SK-N-DZ (cell line): ENCODE results near the gene MT1A.
"Not testable (repeated sequence)": the region's sequence is repeated elsewhere in the genome, so short reads cannot be mapped to it uniquely, and the experiment has no call there.

ENCODE experiments used
- DNase-seq: peaks from one replicate; pipeline ENCODE4 v3.0.0-alpha.2; 2015; ENCODE audit warnings: low spot score

MT1A gene

DNA sequence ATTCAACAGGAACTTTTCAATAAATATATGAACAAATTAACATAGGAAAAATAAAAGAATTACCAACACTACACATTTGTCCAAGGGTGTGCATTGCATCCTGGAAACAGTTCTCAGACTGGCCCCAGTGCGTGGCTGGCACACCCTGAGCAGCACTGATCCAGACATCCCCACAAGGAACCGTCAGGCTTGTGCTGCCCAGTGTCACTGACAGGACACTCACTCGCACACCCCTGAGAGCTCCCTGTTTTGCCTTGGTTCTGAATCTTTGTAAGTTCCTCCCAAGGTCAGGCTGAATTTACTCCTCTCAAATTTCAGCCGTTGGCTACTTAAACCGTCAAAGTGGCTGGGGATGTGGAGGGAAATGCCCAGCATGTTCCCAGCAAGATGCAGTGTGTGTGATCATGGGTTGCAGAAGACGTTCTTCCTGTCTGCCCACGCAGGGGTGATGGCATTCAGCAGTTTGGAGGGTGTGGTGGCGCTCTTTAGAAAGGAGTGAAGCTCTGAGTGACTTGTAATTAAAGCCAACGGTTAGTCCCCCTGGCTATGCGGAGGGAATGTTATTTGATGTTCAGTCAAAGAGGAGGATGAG lies 28.4 kb upstream of the MT1A start:
- DNase-seq: no peak

DNA sequence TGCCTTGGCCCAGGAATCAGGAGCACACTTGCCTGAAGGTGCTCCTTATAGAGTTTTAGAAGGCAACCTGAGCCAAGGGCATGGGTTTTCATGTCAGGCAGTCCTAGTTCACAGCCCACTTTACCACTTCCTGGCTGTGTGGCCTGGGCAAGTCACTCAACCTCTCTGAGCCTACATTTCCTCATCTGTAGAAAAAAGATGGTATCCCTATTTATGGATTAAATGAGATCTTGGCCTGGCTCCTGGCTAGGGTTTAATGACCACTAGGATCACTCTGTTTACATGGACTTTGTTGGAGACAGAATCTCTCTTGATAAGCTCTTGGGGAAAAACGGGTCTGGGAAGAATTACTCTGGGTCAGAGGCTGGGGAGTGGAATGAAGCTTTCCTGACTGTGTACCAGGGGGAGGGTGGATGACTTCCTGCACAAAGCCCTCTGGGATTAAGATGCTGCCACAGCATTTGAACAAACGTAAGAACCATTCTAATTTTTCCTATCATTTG lies 27.8 kb upstream of the MT1A start:
- DNase-seq: no peak

DNA sequence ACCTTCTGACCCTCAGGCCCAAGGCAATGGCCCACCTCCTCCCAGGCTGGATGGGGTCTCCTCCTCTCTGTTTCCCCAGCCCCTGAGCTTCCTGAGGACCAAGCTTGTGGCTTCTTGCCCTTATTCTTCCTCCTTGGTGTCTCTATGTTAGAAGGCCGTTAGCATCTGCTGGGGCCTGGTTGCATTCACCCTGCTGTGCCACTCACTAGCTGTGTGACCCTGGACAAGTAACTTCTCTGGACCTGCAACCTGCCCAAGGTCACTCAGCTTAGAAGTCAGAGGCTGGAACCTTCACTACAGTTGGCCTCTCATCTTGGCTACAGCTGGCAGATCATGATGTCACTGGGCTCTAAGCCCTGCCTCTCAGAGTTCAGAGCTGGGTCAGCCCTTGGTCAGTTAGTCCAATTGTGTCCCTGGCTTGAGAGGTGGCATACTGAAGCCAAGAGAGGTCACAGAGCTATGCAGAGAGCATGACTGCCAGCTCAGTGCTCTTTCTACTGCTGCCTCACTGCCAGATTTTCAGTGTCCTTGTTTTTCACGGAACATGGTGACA lies 27.1 kb upstream of the MT1A start:
- DNase-seq: no peak

DNA sequence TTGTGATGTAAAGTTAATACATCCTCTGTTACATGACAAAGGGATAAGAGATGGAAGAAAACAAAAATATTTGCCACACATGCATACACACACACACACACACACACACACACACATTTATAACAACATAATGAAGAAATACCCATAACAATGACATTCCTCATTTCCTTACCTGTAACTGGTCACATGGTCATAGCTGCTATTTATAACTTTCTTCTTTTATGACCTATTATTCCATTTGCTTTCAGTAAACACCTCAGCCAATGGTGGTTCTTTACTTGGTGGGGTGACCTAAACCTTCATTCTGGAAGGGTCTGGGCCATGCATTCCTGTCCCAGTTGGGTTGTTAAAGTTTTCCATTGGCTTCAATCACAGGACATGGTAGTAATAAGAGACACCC lies 24.8 kb upstream of the MT1A start:
- no peak for DNase-seq

DNA sequence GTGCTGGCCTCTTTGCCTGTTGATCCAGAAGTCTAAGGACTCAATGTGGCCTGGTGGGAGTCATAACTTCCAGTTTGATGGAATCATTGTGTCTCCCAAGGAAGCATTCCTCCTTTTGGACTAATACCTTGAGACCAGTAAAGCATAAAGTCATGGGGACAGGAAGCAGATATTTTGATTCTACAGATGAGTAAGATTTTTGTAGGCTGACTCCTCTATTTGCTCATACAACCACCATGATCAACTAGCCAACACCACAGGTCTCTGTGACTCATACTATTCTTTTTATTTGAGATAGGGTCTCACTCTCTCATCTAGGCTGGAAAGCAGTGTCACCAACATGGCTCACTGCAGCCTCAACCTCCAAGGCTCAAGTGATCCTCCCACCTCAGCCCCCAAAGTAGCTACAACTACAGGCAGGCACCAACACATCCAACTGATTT lies 23.9 kb upstream of the MT1A start:
- no peak for DNase-seq

DNA sequence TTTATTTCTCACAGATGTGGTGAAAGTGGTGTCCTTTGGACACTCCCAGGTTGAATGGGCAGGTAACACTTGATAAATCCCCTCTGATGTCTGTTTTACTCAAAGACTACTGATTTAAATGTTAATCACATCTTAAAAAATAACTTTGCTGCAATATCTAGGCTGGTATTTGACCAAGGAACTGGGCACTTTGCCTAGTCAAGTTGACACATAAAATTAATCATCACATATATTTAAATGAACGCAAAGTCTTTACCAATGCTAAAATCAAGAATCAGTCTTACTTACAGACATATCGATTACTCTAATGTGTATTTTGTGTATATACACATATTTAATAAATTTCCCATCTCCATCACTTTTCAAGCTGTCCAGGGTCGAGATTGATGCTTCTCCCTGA lies 23.1 kb upstream of the MT1A start:
- no peak for DNase-seq

DNA sequence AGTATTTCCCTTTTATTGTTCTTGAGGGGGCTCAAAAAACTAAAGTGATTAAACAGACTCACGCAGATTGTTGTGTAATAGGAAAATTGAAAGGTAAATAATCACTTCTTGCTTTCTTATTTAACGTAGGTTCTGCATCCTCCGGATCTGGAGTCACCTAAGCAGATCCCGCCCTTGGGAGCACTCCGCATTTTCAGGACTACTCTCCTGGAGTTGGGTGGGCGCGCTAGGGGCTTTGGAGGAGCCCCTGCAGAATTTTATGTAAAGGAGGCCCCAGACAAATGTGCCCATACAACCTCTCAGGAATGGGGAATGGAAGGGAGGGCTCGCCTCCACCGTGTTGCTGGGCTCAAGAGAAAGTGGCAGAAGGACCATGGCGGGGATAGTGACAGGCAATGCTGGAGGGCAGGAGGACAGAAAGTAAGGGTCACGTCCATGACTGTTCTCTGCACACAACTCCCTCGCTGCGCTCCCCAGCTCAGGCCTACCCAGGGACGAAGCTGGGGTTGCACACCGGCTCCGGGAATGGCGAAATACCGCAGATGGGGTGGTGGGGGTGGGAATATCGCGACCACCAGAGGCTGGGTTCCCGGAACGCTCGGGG lies 21.8 kb upstream of the MT1A start:
- DNase-seq: no peak

DNA sequence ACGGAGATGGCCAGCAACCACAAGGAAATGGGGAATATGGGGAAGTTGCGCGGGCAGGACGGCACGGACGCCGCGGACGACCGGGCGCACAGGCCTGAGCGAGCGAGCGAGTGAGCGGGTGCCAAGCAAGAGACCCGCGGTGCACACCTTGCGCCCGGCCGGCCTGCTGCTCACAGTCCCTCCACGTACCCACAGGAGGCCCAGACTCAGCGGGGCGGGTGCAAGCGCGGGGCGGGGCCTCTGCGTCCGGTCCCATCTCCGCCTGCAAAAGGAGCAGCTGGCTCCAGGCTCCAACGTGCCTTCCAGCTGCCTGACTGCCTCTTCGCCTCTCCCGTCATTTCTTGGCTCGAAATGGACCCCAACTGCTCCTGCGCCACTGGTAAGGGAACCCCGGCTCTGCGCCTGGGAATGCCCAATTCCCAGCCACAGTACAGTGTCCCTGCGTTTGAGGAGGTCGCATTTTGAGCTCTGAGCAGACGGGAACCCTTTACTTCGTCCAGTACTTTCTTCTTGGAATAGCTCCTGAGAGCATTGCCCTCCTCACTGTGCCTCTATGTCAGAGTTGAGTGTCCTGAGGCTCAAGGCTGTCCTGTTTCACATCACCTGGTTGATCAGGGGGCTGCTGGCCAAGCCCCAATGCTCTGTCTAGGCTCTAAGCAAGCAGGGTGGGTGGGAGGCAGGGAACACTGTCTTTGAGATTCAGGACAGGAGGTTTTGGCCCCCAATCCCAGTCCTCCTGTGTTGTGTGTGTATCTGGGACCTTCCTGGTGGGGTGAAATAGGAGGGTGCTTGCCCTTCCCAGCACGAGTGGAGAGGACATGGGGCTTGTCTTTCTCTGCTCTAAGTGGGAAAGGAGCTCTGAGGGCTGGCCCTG lies 21.0 kb upstream of the MT1A start:
- DNase-seq: no peak

DNA sequence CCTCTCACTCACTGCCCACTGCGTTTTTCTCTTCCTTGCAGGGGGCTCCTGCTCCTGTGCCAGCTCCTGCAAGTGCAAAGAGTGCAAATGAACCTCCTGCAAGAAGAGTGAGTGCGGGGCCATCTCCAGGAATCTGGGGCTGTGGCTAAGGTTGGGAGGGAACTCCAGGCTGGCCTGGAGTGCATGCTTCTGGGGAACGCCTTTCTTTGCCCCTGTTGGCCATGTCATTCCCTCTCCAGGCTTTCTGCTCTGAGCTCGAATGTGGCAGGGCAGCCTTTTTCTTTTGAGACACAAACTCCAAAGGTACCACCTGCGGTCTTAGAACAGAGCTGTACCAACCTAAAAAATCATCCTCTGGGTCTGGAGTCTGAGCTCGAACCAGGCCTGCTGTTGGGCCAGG lies 20.3 kb upstream of the MT1A start:
- no peak for DNase-seq

DNA sequence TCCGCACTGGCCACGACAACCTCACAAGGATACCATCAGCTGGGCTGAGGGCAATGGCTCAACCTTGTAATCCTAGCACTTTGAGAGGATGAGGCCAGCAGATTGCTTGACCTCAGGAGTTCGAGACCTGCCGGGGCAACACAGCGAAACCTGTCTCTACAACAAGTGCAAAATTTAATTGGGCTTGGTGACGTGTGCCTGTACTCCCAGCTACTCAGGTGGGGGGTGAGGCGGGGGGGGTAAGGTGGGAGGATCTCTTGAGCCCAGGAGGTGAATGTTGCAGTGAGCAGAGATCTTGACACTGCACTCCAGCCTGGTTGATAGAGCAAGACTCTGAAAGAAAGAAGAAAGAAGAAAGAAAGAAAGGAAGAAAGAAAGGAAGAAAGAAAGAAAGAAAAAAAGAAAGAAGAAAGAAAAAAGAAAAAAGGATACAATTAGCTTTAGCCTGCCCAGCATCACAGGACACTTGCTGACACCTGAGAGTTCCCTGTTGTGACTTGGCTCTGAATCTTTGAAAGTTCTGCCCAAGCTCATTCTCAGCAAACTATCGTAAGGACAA lies 18.0 kb upstream of the MT1A start:
- no peak for DNase-seq

DNA sequence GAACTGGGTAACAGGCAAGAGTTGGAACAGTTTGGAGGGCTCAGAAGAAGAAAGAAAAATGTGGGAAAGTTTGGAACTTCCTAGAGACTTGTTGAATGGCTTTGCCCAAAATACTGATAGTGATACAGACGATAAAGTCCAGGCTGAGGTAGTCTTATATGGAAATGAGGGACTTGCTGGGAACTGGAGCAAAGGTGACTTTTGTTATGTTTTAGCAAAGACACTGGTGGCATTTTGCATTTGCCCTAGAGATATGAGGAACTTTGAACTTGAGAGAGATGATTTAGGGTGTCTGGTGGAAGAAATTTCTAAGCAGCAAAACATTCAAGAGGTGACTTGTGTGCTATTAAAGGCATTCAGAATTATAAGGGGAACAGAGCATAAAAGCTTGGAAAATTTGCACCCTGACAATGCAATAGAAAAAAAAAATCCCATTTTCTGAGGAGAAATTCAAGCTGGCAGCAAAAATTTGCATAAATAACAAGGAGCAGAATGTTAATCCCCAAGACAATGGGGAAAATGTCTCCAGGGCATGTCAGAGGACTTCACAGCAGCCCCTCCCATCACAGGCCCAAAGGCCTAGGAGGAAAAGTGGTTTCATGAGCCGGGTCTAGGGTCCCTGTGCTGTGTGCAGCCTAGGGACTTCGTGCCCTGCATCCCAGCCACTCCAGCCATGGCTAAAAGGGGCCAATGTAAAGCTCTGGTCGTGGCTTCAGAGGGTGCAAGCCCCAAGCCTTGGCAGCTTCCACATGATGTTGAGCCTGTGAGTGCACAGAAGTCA lies 16.6 kb upstream of the MT1A start:
- DNase-seq: not testable (repeated sequence)

DNA sequence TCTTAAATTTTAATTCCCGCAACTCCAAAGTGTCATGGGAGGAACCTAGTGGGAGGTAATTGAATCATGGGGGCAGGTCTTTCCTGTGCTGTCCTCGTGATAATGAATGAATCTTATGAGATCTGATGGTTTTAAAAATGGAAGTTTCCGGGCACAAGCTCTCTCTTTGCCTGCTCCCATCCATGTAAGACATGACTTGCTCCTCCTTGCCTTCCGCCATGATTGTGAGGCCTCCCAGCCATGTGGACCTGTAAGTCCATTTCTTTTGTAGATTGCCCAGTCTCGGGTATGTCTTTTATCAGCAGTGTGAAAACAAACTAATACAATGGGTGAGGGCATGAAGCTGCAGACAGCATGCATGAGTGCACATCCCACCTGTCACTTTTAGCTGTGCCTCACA lies 15.3 kb upstream of the MT1A start:
- DNase-seq: not testable (repeated sequence)

DNA sequence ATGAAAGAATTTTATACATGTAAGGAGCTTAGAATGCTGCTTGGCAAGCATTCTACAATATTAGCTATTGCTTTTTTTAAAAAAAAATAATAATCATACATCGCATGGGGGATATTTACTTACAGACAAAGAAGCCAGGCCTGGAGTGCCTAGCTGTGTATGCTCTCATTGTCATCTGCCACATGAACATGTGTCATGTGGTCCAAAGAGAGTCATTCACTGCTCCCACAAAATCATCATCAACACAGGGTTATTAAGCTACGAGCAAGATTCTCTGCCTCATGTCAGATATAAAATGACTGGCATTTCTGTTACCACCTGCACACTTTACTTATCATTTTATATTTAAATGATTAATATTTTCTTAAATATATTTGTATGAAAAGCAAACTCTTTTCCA lies 14.8 kb upstream of the MT1A start:
- no peak for DNase-seq

DNA sequence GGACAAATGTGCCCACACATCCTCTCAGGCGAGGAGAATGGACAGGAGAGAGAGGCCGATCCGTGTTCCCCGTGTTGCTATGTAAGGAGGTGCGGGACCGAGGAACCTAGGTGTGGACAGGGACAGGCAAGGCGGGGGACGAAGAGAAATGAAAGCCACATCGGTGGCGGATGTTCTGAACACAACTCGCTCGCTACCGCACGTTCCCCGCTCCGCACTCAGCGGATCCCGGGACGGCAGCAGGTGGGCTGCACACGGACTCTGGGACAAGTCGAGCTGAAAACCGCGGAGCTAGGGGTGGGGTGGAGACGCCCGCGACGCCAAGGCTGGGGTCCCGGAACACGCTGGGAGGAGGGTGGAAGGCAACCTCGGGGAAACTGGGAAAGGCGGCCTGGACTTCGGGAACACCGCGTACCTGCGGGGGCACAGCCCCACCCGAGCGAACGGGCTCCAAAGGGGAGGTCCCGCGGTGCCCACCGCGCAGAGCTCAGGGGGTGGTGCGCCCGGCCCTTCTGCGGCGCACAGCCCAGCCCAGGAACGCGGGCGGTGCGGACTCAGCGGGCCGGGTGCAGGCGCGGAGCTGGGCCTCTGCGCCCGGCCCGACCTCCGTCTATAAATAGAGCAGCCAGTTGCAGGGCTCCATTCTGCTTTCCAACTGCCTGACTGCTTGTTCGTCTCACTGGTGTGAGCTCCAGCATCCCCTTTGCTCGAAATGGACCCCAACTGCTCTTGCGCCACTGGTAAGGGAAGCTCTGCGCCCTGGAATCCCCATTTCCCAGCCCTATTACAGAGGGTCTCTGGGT lies 13.1 kb upstream of the MT1A start, which contains the start of gene MT1E:
MT1E (plus strand) TSS at position 642 of the 803 bp plus-strand sequence; CDS start at position 713, 71 bp downstream.
- DNase-seq: no peak

DNA sequence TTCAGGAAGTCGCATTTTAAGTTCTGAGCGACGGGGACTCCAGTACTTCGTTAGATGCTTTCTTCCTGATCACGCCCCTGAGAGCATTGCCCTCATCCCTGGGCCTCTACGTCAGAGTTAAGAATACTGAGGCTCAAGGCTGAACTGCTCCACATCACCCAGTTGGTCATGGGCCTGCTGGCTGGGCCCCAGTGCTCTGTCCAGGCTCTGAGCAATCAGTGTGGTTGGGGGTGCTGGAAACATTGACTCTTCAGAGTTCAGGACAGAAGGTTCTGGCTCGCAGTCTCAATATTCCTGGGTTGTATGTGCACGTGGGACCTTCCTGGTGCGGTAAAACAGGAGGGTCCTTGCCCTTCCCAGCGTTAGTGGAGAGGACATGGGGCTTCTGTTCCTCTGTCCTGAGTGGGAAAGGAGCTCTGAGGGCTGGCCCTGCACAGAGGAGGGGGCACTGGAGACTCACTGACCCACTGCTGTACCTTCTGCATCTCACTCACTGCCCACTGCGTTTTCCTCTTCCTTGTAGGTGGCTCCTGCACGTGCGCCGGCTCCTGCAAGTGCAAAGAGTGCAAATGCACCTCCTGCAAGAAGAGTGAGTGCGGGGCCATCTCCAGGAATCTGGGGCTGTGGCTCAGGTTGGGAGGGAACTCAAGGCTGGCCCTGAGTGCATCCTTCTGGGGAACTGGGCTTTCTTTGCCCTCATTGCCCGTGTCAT lies 12.4 kb upstream of the MT1A start:
- DNase-seq: no peak

DNA sequence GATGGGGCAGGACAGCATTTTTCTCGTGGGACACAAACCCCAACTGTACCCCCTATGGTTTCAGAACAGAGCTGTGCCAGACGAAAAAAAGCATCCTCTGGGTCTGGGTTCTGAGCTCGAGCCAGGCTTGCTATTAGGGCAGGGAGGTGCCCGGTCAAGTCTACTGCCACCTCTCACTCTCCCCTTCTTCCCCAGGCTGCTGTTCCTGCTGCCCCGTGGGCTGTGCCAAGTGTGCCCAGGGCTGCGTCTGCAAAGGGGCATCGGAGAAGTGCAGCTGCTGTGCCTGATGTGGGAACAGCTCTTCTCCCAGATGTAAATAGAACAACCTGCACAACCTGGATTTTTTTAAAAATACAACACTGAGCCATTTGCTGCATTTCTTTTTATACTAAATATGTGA lies 11.8 kb upstream of the MT1A start:
- DNase-seq: no peak

DNA sequence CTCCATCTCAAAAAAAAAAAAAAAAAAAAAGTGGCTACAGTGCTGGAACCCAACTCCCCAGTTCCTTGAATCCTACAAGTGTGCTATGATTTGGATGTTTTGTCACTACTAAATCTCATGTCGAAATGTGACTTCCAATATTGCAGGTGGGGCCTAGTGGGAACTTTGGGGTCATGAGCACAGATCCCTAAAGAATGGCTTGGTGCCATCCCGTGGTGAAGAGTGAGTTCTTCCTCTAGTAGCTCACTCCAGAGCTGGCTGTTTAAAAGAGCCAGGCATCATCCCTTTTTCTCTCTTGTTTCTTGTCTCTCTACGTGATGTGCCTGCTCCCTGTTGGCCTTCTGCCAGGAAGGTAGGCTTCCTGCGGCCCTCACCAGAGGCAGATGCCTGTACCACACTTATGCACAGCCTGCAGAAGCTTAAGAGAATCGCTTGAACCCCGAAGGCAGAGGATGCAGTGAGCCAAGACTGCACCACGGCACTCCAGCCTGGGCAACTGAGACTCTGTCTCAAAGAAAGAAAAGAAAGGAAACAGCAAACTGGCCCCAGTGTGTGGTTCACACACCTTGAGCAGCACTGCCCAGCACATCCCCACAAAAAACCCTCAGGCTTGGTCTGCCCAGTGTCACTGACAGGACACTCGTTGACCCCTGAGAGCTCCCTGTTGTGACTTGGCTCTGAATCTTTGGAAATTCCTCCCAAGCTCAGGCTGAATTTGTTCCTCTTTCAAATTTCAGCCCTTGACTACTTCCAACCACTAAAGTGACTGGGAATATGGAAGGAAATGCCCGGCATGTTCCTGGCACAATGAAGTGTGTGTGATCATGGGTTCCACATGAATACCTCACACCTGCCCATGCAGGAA lies 9.7 kb upstream of the MT1A start:
- no peak for DNase-seq

DNA sequence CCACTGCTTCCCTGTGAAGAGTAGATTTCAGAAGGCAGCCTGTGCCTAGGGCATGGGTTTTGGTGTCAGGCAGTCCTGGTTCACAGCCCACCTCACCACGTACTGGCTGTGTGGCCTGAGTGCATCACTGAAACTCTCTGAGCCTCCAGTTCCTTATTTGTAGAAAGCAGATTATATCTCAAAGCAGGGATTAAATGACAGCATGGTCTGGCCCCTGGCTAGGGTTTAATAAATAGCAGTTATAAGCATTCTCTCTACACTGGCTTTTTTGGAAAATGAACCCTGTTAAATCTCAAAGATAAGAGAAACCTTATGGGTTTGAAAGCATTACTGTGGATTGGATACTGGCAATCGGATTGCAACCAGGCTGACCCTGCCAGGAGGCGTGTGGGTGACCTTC lies 8.9 kb upstream of the MT1A start:
- no peak for DNase-seq

DNA sequence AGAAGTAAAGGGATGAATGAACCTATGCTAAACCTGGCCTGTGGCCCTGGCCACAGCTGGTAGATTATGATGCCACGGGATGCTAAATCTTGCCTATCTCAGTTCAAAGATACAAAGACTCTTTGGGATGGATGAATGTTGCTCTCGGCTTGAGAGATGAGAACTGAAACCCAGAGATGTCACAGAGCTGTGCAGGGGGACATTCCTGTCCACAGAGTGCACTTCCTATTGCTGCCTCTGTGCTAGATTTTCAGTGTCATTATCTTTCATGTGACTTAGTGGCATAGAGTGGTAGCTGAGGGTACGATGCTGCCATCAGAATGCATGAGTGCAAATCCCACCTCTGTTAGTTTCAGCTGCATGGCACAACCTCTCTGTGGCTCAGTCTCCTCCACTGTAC lies 8.3 kb upstream of the MT1A start:
- DNase-seq: no peak
